Subcutaneous abdominal adipose tissue (tissue), 5 donors: ENCODE measurements around the gene TIFAB.
A peak's percentile ranks its signal among the peaks of the same experiment; 100 is the strongest.

ENCODE experiments used
- H3K27ac ChIP-seq: one replicate; pipeline ENCODE4 v1.7.0; 2013; ENCODE audit warnings: low read depth, mild to moderate bottlenecking, inconsistent platforms, low read length, moderate library complexity
- H3K27me3 ChIP-seq, 5 donors: one replicate each; pipeline ENCODE4 v1.7.0; 2013; ENCODE audit warnings: low read length in 5 of 5, inconsistent platforms in 1 of 5; ENCODE audit not compliant: control insufficient read depth in 5 of 5, insufficient read depth in 4 of 5
- H3K36me3 ChIP-seq, 5 donors: one replicate each; pipeline ENCODE4 v1.7.0; 2013; ENCODE audit warnings: low read length in 5 of 5; ENCODE audit not compliant: control insufficient read depth in 5 of 5, insufficient read depth in 5 of 5
- H3K4me1 ChIP-seq, 5 donors: one replicate each; pipeline ENCODE4 v1.7.0; 2013; ENCODE audit warnings: low read length in 5 of 5, mild to moderate bottlenecking in 3 of 5, moderate library complexity in 1 of 5; ENCODE audit not compliant: control insufficient read depth in 5 of 5, insufficient read depth in 5 of 5
- H3K4me3 ChIP-seq, 5 donors: one replicate each; pipeline ENCODE4 v1.7.0; 2013; ENCODE audit warnings: low read length in 5 of 5, low read depth in 1 of 5
- H3K9ac ChIP-seq, 5 donors: one replicate each; pipeline ENCODE4 v1.7.0; 2013; ENCODE audit warnings: low read length in 5 of 5, mild to moderate bottlenecking in 4 of 5, moderate library complexity in 3 of 5
- H3K9me3 ChIP-seq, 5 donors: one replicate each; pipeline ENCODE4 v1.7.0; 2013; ENCODE audit warnings: low read length in 5 of 5; ENCODE audit not compliant: control insufficient read depth in 5 of 5
- donor health status: healthy.
- donor health status: healthy.
- donor health status: healthy.
- donor health status: healthy.
- donor health status: healthy.

TIFAB gene

DNA sequence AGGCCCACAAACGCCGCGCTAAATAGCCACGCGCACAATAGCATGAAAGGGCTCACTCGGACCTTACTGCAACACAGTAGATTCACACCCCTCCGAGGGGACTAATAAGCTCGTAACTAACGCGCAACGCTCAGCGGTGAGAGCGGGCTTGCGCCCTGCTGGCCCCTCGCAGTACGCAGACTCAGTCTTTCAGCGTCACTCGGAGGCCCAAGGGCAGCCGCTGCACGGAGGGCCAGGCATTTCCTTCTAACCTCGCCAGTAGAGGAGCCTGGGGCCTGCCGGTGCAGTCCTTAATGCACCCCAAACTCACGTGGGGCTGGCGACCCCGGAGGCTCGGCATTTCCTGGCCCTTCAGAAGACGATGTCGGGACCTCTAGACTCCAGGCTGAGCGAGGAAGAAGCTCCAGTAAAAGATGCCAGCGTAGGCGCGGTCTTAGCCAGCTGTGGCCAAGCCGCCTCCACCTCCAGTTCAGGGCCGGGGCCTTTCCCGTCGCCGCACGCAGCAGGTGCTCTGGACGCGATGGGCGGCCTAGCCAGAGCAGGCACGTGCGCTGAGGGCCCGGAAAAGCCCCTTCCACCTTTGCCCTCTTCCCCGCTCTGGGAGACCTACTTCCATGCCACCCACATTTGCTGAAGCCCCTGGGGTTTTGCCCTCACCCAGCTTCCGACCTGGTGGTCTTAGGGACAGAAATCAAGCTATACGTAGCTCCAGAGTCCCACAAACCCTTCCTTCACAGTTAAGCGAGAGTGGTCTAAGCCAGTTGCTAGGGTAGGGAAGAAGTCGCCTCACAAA, 38.3 kb upstream of the TIFAB start:
- Histone ChIP-seq H3K9me3 (no peaks in the 10 kb centered on the region), H3K4me3 (peak overlapping the region in 4 of 5 donors; percentile 22 to 65 (median 46)), H3K9ac (no peak overlapping the region), H3K36me3 (no peaks in the 10 kb centered on the region), H3K27ac (no peak overlapping the region), H3K27me3 (peaks cover 15 to 61% (median 60%) of the 10 kb centered on the region in 5 donors), H3K4me1 (peaks cover 3 to 36% (median 25%) of the 10 kb centered on the region in 5 donors)

DNA sequence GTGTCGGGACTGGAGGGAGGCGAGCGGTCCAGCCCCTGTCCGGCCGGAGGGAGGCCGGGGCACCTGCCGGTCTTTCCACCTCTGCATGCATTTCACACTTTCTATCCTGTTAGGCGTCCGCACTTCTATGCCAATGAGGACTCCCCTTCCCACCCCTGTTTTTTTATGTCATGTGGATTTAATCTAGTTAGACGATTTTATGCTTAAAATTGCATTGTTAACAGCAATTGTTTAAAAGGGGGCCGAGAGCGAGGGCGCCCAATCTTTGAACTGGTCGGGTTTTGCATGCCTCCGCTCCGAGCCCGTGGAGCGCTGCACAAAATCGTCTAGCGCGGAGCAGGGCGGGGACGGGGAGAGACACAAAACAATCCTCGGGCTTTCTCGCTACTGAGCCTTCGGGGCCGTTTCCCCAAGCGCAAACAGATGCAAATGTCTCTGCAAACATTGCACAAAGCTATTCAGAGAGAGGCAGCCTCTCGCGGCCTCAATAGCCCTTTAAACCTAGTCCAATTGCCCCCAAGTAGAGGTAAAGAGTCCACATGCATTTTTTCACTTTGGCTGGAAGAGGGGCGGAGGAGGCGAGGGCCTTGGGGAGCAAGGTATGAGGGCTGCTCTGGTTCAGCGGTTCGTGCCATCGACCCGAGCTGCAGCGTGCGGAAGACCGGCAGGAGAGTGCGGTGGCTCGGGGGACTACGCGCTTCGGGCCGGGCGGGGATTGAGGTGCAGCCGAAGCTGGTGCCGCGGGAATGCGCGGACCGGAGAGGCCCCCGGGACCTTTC, 37.5 kb upstream of the TIFAB start:
- Histone ChIP-seq H3K36me3 (no peaks in the 10 kb centered on the region), H3K9me3 (no peaks in the 10 kb centered on the region), H3K27me3 (peaks cover 15 to 62% (median 60%) of the 10 kb centered on the region in 5 donors), H3K27ac (no peak overlapping the region), H3K9ac (no peak overlapping the region), H3K4me3 (peak overlapping the region; percentile 49 to 66 (median 57)), H3K4me1 (peaks cover 3 to 36% (median 25%) of the 10 kb centered on the region in 5 donors)

DNA sequence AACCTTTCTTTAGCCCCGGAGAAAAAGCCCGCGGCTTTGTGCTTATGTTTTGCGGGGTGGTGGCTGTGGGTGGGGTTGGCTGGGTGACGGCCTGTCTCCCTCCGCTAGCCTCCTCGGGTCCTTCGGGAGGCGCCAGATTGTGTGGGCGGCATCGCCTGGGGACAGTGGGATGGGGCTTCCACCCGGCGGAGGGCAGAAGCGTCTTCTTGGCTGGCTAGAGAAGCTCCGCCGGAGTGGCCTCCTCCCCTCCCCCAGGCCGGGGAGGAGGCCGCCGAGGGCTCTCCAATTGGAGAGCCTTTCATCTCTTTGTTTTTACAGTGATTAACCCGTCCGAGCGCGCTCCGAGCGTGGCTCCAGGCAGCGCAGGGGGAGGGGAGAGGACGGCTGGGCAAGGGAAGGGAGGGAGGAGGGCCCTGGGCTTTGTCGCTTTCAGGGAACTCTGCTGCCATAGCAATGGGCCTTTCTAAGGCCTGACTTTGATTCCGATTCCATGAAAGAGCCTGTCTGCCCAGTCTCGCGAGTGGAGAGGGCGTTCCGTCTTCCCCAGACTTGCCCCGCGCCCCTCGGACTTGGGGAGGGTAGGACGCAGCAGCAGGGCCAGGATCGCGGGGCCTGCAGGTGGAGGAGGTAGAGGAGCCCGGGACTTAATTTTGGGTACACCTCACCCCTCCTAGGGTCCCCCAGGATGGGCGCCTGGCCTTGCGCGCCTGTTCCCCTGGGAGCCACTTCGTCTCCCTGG, 36.7 kb upstream of the TIFAB start:
- no peak overlapping the region for H3K27ac ChIP-seq
- H3K27me3 ChIP-seq, result peaks cover 15 to 62% (median 60%) of the 10 kb centered on the region in 5 donors
- peak overlapping the region; percentile 42 to 65 (median 51) for H3K4me3 ChIP-seq
- H3K4me1 ChIP-seq, result peaks cover 3 to 33% (median 23%) of the 10 kb centered on the region in 5 donors
- no peaks in the 10 kb centered on the region for H3K9me3 ChIP-seq
- H3K9ac ChIP-seq, result peak overlapping the region in 1 of 5 donors; percentile 7
- no peaks in the 10 kb centered on the region for H3K36me3 ChIP-seq

DNA sequence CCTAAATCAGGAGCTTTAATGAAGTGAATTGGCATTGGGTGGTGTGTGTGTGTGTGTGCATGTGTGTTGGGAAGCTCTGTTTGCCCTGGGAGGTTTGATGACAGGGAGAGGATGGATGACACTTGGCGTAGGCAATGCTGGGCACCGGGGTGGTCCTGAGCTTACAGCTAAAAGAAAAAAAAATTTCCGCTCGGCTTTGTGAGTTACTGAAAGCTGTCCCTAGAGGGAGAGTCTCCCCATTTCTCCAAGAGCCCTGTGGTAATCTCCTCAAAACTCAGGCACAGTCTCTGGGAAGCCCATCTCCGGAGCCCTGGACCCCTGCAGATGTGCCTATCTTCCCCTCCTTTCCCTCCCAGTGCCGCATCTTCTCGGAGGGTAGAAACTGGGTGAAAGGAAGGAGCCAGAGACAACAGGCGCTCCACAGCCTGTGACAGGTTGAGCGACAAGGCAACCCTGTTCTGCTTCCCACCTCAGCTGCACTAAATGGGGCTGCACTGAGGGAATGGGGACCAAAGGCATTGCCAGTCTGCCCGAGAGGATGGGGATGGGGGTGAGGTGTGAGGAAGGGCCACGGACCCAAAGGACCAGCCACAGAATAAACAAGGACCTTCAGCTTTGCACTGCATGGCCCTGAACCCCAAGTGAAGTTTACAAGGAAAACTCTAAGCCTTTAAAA, 35.8 kb upstream of the TIFAB start:
- H3K9ac ChIP-seq, result no peak overlapping the region
- no peak overlapping the region for H3K27ac ChIP-seq
- H3K4me1 ChIP-seq, result peaks cover 0 to 24% (median 21%) of the 10 kb centered on the region in 5 donors
- H3K36me3 ChIP-seq, result no peaks in the 10 kb centered on the region
- H3K27me3 ChIP-seq, result peaks cover 15 to 62% (median 60%) of the 10 kb centered on the region in 5 donors
- H3K4me3 ChIP-seq, result no peak overlapping the region
- no peaks in the 10 kb centered on the region for H3K9me3 ChIP-seq

DNA sequence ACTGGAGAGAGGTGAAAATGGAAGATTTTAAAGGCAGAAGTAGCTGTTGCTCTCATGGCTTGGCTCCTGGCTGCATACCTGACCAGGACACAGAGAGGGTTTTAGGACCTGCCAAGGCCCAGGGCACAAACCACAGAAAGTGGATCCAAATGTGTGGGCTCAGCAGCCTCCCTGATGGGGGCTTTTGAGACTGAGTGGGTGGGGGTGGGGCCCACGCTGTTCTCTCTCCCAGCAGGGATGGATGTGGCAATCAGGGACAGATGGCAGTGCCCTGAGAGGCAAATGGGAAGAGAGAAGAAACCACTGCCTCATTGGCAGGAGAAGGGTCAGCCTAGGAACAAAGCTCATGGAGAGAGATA, 34.9 kb upstream of the TIFAB start:
- H3K9ac ChIP-seq, result no peak overlapping the region
- H3K9me3 ChIP-seq, result no peaks in the 10 kb centered on the region
- peaks cover 0 to 24% (median 21%) of the 10 kb centered on the region in 5 donors for H3K4me1 ChIP-seq
- H3K27ac ChIP-seq, result no peak overlapping the region
- peaks cover 15 to 59% (median 57%) of the 10 kb centered on the region in 5 donors for H3K27me3 ChIP-seq
- no peaks in the 10 kb centered on the region for H3K36me3 ChIP-seq
- no peak overlapping the region for H3K4me3 ChIP-seq

DNA sequence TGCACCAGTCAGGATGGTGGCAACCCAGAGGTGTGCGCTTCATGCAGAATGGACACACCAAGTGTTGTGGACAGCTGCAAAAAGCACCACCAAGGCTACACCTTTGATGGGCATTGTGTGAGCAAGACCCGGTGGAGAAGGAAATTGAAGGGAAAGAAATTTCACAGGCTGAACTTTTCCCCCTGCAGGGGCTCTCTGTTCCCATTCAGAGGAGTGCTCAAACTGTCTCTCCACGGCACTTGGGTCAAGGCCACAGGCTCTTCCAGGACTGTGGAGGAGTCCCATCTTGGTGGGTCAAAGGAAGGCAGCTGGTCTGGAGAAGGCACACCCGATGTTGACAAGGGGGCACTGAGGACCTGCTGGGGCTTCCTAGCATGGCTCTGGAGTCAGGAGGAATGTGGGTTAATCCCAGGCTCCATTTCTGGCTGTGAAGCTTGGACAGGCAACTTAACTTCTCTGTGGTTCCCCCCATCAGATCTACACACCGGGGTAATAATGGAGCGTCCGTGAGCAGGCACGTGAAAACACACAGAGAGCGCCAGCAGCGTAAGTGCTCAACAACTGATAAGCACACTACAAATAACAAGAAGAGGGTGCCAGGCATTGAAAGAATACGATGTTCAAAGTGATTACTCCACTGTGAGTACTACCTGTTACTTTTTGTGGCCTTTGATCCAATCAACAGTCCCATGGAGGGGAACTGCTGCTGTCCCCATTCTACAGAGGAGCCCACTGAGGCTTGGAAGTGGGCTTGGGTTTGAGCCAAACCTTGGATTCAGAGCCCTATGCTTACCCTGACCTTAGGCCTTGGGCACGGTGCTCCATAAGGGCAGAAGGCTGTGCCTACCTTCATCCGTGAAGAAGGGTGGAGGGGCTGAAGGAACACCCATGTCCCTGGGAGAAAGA, 34.2 kb upstream of the TIFAB start:
- H3K27me3 ChIP-seq, result peaks cover 15 to 53% (median 53%) of the 10 kb centered on the region in 5 donors

DNA sequence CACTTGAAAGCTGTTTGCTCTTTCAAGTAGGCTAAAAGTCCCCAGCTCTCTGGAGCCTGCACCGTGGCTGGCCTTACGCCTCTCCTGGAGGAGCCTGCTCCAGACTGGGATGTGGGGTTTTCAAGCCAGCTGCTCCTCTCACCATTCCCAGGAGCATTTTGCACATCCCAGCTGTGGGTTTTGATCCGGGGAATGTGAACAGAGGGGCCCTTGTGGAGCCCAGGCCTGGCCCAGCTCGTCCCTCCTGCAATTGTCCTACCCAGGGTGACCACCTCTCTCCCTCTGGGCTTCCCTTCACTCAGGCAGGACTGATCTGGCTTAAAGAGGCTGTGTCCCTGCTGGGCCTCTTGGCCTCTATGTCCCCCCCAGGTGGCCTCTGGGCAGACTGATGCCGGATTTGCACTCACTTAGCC, 32.5 kb upstream of the TIFAB start:
- Histone ChIP-seq H3K27ac (no peak overlapping the region), H3K36me3 (no peaks in the 10 kb centered on the region), H3K4me1 (peaks cover 0 to 15% (median 12%) of the 10 kb centered on the region in 5 donors), H3K27me3 (peaks cover 14 to 41% (median 36%) of the 10 kb centered on the region in 5 donors), H3K9ac (no peak overlapping the region), H3K4me3 (no peak overlapping the region), H3K9me3 (no peaks in the 10 kb centered on the region)

More for the DNA sequence above, 34.2 kb upstream of the TIFAB start:
- H3K36me3 ChIP-seq, result no peaks in the 10 kb centered on the region
- H3K4me3 ChIP-seq, result no peak overlapping the region
- no peak overlapping the region for H3K27ac ChIP-seq
- H3K9ac ChIP-seq, result no peak overlapping the region
- H3K4me1 ChIP-seq, result peaks cover 0 to 24% (median 21%) of the 10 kb centered on the region in 5 donors
- H3K9me3 ChIP-seq, result no peaks in the 10 kb centered on the region

DNA sequence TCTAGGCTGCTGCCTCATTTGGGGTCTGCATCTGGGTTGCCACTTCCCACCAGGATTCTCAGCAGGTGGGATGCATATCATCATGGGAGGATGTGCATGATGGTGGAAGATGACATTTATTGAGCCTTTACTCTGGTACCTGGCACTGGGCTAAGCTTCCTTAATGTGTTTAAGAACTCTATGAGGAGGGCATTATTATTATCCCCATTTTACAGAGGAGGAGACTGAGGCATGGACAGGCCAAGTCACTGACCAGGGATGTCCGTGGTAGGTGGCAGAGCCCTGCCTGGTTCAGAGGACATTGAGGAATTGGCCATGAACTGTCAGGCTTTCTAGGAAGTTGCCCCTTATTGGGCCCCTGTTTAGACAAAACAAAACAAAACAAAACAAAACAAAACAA, 31.1 kb upstream of the TIFAB start:
- Histone ChIP-seq H3K4me1 (peaks cover 0 to under 1% (median 0%) of the 10 kb centered on the region in 5 donors), H3K4me3 (no peak overlapping the region), H3K9ac (no peak overlapping the region), H3K27ac (no peak overlapping the region), H3K9me3 (no peaks in the 10 kb centered on the region), H3K27me3 (peaks cover 13 to 39% (median 31%) of the 10 kb centered on the region in 5 donors), H3K36me3 (no peaks in the 10 kb centered on the region)
